ENCODE results near the gene ANKRD17.
A peak's percentile ranks its signal among the peaks of the same experiment; 100 is the strongest.

Gene ANKRD17

DNA sequence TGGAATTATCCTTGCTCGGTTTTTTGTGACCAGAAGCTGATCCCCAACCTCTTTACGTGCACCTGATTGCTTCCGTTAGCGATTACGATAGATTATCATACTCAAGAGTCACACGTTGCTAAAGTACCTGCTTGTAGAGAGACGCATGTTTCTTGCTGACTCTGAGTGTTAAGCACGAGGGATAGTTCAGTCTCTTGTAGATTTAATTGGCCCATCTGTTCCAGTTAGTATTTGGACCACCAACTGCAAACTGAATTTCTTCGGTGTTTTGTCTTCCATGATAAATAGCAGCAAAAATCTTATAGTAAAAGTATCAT is 188.6 kb downstream of the ANKRD17 start:
- TF ChIP-seq, protein P1, sequence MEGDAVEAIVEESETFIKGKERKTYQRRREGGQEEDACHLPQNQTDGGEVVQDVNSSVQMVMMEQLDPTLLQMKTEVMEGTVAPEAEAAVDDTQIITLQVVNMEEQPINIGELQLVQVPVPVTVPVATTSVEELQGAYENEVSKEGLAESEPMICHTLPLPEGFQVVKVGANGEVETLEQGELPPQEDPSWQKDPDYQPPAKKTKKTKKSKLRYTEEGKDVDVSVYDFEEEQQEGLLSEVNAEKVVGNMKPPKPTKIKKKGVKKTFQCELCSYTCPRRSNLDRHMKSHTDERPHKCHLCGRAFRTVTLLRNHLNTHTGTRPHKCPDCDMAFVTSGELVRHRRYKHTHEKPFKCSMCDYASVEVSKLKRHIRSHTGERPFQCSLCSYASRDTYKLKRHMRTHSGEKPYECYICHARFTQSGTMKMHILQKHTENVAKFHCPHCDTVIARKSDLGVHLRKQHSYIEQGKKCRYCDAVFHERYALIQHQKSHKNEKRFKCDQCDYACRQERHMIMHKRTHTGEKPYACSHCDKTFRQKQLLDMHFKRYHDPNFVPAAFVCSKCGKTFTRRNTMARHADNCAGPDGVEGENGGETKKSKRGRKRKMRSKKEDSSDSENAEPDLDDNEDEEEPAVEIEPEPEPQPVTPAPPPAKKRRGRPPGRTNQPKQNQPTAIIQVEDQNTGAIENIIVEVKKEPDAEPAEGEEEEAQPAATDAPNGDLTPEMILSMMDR (IDR thresholded peaks at IDR 0.05) = no peak
- Histone ChIP-seq H3K27ac (peak overlapping the region; percentile 90 to 98), H3K4me3 (peak overlapping the region; percentile 84)
- no peak for DNase-seq (ENCODE audit: low spot score)

DNA sequence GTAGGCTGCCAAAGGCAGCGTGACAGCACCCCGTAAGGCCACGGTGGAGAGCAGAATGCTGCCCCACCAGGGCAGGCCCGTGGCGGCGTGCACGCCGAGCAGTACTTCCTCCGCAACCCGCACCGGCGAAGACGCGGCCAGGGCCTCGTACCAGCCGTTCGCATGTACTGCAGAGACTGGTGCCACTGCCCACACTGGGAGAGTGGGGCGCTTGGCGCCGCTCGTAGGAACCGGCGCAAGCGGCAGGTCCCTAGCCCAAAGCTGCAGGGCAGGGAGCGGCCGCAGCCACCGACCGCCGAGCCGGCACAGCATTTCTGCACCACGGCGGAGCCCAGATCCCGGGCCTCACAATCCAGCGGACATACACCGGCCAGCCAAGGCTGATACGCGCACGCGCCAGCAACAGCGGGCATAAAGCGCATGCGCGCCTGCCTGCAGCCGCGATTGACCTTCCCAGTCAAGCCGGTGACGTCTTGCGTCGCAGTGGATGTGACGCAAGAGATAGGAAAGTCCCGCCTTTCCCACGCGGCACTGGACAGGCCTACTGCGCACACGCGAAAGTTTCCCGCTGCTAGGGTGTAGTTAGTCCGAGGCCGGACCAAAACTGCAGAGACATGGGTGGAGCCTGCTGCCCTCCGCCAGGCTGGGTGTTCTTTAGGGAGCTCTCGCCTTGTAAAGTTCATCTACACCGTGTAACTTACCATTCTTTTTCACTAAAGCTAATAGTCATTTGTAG is 189.1 kb downstream of the ANKRD17 start, which contains the start of gene COX18:
Gene COX18 (minus strand): TSS at position 379 of the 736 bp plus-strand sequence. CDS start 67 bp downstream, at position 312.
- Histone ChIP-seq H3K27ac (peak within 1 kb of the TSS; percentile 90 to 98), H3K4me3 (peak within 1 kb of the TSS; percentile 84)
- DNase-seq (ENCODE audit: low spot score) = peak; percentile 98
- TF ChIP-seq, protein P1 (IDR thresholded peaks at IDR 0.05) = no peak

DNA sequence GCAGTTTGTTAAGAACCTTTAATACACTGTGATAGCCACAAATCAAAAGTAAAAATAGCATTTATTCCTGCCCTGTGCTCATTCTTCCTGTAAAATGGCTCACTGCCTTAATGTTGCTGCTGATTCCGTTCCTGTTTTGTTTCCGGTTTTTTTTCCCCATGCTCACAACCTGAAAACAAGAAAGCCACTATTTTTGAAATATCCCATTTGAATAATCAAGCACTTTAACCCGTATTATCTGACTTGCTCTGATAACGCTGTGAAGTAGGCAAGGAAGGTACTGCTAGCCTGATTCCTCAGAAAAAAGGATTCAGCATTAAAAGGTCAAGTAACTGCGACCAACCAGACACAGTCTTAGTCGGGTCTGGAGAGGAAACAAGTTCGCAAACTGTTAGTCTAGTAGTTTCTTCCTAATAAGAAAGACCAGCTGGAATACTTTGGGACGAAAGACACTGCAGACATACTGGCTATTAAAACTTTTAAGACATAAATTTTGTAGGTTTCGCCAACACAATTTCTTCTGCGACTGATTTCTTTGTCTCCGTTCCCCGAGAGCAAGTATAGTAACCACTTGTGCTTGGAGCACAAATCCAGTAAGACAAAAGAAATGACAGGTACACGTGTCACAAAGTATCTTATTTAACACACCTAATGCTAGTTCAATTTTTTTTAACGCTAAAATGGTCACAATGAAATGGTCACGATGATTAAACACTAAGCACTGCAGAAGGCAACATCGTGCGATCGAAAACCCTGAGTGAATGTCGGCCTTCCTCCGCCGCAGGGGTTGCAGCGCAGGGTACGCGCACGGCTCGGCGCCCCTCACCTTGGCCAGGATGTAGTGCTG is 189.9 kb downstream of the ANKRD17 start:
- Histone ChIP-seq H3K4me3 (peak overlapping the region; percentile 84), H3K27ac (peak overlapping the region; percentile 90 to 98)
- TF ChIP-seq, protein P1 (IDR thresholded peaks at IDR 0.05) = no peak
- DNase-seq (ENCODE audit: low spot score) = no peak

DNA sequence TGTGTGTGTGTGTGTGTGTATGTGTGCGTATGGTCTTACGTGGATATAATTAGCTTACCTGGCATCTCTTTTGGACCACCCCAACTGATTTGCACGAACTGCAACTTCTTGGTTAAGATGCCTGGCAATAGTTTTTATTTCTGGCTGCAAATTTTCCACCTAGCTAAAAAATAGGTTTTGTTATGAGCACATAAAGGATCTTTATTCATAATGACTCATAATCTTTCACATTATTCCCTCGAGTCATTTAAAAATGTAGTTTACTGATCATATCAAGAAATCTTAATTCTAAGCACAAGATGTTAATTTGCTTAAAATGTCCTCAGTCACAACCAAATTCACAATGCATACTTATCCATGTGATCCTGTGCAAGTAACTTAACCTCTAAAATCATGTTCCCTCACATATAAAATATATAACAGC is 190.6 kb downstream of the ANKRD17 start:
- H3K27ac ChIP-seq = peak overlapping the region; percentile 90 to 98
- TF ChIP-seq, protein P1 (IDR thresholded peaks at IDR 0.05) = no peak
- H3K4me3 ChIP-seq = peak overlapping the region; percentile 84
- no peak for DNase-seq (ENCODE audit: low spot score)

DNA sequence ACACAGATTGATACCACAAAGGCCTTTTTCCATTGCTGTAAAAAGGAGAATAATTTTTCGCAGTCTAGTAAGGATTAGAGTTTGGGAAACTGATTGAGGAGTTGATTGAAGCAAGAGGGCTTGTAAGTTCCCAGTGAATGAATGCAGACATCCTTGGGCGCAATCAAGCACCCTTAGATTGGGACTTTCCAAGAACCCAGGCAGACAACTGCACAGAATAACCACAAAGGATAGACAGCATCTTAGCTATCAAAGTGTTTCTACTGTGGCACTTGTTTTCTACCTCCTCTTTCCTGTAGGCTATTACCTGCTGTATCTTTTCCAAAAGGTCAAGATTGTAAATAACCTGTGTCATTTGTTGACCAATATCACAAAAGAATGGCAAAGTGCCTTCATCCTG is 191.7 kb downstream of the ANKRD17 start:
- TF ChIP-seq, protein P1 (IDR thresholded peaks at IDR 0.05) = no peak
- no peak overlapping the region for H3K27ac ChIP-seq
- H3K4me3 ChIP-seq = no peak overlapping the region
- DNase-seq (ENCODE audit: low spot score) = no peak

DNA sequence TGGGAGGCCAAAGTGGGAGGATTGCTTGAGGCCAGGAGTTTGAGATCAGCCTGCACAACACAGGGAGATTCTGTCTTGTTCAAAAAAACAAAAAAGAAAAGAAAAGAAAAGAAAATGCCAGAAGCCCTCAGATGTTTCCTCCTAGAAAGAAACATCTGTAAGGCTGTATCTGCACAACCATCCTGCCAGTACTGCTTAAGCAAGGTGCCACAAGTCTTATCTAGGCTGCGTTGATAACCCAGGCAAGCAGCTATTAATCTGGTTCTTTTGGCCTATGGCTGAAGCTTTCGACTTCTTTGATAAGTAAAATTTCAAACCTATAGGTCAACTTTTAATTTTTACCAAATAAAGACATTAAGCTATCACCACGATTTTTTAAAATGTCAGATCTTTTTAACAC is 192.2 kb downstream of the ANKRD17 start:
- H3K4me3 ChIP-seq = no peak overlapping the region
- TF ChIP-seq, protein P1 (IDR thresholded peaks at IDR 0.05) = no peak
- no peak overlapping the region for H3K27ac ChIP-seq
- DNase-seq (ENCODE audit: low spot score) = no peak

Data from coronary artery (tissue), 2 donors.